Gastroesophageal sphincter (tissue), 4 donors: ENCODE measurements around the gene HSPB8. TPM values are rescaled to one million over a fixed set of nuclear protein-coding genes. Genes with fewer than 3 reads are reported as not detected.

Source experiments
- ATAC-seq: fragments of 150-250 bp; one replicate; pipeline ENCODE4 v1.9.1; 2016; ENCODE audit warnings: mild to moderate bottlenecking, moderate library complexity
- H3K27ac ChIP-seq, 4 donors: fragments of 200-600 bp; sonication (generic) in 3 of 4; 1 replicate in 3 of 4; 2 replicates in 1 of 4; pipeline ENCODE4 v1.5.1; 2016 to 2019
- H3K27me3 ChIP-seq: fragments of 200-600 bp; sonication (generic); one replicate; pipeline ENCODE4 v1.5.1; 2019
- H3K36me3 ChIP-seq, 2 donors: fragments of 200-600 bp; sonication (generic); one replicate each; pipeline ENCODE4 v1.5.1; 2019; ENCODE audit warnings: control low read depth in 1 of 2
- H3K4me1 ChIP-seq, 3 donors: fragments of 200-600 bp; sonication (generic); 1 replicate in 2 of 3; 2 replicates in 1 of 3; pipeline ENCODE4 v1.5.1; 2016 to 2019; ENCODE audit warnings: control low read depth in 2 of 3
- H3K4me3 ChIP-seq, 2 donors: fragments of 200-600 bp; sonication (generic); one replicate each; pipeline ENCODE4 v1.5.1; 2019; ENCODE audit warnings: mild to moderate bottlenecking in 1 of 2, moderate library complexity in 1 of 2
- H3K9me3 ChIP-seq, 3 donors: fragments of 200-600 bp; sonication (generic); one replicate each; pipeline ENCODE4 v1.5.1; 2017 to 2019; ENCODE audit warnings: control low read depth in 2 of 3
- CTCF ChIP-seq, 4 experiments: fragments of 200-600 bp in 2 of 4; fragments of 450-650 bp in 2 of 4; sonication (generic) in 1 of 4; IDR thresholded peaks; one replicate each; pipeline ENCODE4 v1.5.1; 2017 to 2019; ENCODE audit warnings: antibody characterized with exemption in 4 of 4, mild to moderate bottlenecking in 2 of 4, moderate library complexity in 2 of 4
- EP300 ChIP-seq: sonication (generic); formaldehyde crosslinking; IDR thresholded peaks from one replicate; pipeline ENCODE4 v1.6.1; 2017; ENCODE audit warnings: antibody characterized with exemption, mild to moderate bottlenecking
- POLR2A ChIP-seq, 2 donors: fragments of 450-650 bp; IDR thresholded peaks; one replicate each; pipeline ENCODE4 v1.6.1; 2017; ENCODE audit warnings: antibody characterized with exemption in 2 of 2, mild to moderate bottlenecking in 2 of 2, moderate library complexity in 1 of 2
- POLR2AphosphoS5 ChIP-seq: sonication (generic); formaldehyde crosslinking; IDR thresholded peaks from one replicate; pipeline ENCODE4 v1.6.1; 2017; ENCODE audit warnings: antibody characterized with exemption
- WGBS, 2 donors: methylation state at CpG; one replicate each; pipeline ENCODE4 v1.1.5; 2018; ENCODE audit warnings: low coverage in 1 of 2; 5-methylcytosine and 5-hydroxymethylcytosine counted together
- total RNA-seq, 4 donors: library from RNA; depleted of rRNA; stranded (reverse); fragments of >200 nt; gene quantifications; one replicate each; pipeline ENCODE4 v1.1.0, GENCODE V29; 2016

HSPB8 gene
- total RNA-seq, 4 donors from 2014 or later, result 389 to 508 (median 448) TPM

- TF ChIP-seq POLR2AphosphoS5 (peak; percentile 76), EP300 (no peak), CTCF (IDR thresholded peaks at IDR 0.05) (no peak), POLR2A (IDR thresholded peaks at IDR 0.05) (peak in 1 of 2 donors; percentile 19)
- Histone ChIP-seq H3K4me3 (peak overlapping the region; percentile 71 to 83), H3K9me3 (no peaks in the 10 kb centered on the region), H3K27me3 (no peaks in the 10 kb centered on the region), H3K36me3 (no peaks in the 10 kb centered on the region), H3K27ac (peak overlapping the region; percentile 91 to 99 (median 96)), H3K4me1 (peaks cover 0 to 55% (median 14%) of the 10 kb centered on the region in 3 donors)
- WGBS, 2 donors, result 2 to 7% methylated on average over 6 to 7 of the region's 7 CpGs
- ATAC-seq, result peak; percentile 32
These were observed 1.8 kb downstream of the HSPB8 start for GRCh38 chr12:119180380-119181040.

- Histone ChIP-seq H3K9me3 (no peaks in the 10 kb centered on the region), H3K4me1 (peaks cover under 1 to 55% (median 14%) of the 10 kb centered on the region in 3 donors), H3K27me3 (no peaks in the 10 kb centered on the region), H3K4me3 (peak overlapping the region; percentile 71 to 83), H3K27ac (peak overlapping the region; percentile 91 to 99 (median 96)), H3K36me3 (peaks cover 0 to 4% of the 10 kb centered on the region in 2 donors)
- no peak for TF ChIP-seq EP300
- no peak for TF ChIP-seq POLR2A (IDR thresholded peaks at IDR 0.05)
- TF ChIP-seq CTCF (IDR thresholded peaks at IDR 0.05), result no peak
- no peak for ATAC-seq
- WGBS, 2 donors, result 35 to 49% methylated on average over 2 of the region's 2 CpGs
These were observed 2.5 kb downstream of the HSPB8 start for GRCh38 chr12:119181202-119181601.

GRCh38 chr12:119181944-119182343 lies 3.2 kb downstream of the HSPB8 start:
- no peaks in the 10 kb centered on the region for H3K27me3 ChIP-seq
- H3K9me3 ChIP-seq, result no peaks in the 10 kb centered on the region
- peak overlapping the region; percentile 91 to 99 (median 96) for H3K27ac ChIP-seq
- peaks cover under 1 to 11% of the 10 kb centered on the region in 2 donors for H3K36me3 ChIP-seq
- TF ChIP-seq EP300 (no peak), POLR2AphosphoS5 (no peak), CTCF (IDR thresholded peaks at IDR 0.05) (no peak), POLR2A (IDR thresholded peaks at IDR 0.05) (no peak)
- H3K4me1 ChIP-seq, result peaks cover 8 to 55% (median 13%) of the 10 kb centered on the region in 3 donors
- no peak for ATAC-seq
- 33% methylated on average over 3 of the region's 3 CpGs; no CpG with 5 or more reads in 1 of the 2 donors for WGBS, 2 donors
- peak overlapping the region; percentile 71 to 83 for H3K4me3 ChIP-seq

GRCh38 chr12:119182701-119183493 lies 4.2 kb downstream of the HSPB8 start:
- ATAC-seq, result no peak
- Histone ChIP-seq H3K4me1 (peaks cover 11 to 58% (median 21%) of the 10 kb centered on the region in 3 donors), H3K4me3 (peak overlapping the region; percentile 71 to 83), H3K27me3 (no peaks in the 10 kb centered on the region), H3K36me3 (peaks cover 4 to 21% of the 10 kb centered on the region in 2 donors), H3K9me3 (no peaks in the 10 kb centered on the region), H3K27ac (peak overlapping the region; percentile 91 to 99 (median 96))
- 4 to 24% methylated on average over 3 of the region's 5 CpGs for WGBS, 2 donors
- TF ChIP-seq EP300, result no peak
- no peak for TF ChIP-seq CTCF (IDR thresholded peaks at IDR 0.05)
- peak; percentile 33 for TF ChIP-seq POLR2AphosphoS5
